LNCaP clone FGC (cell line): ENCODE measurements around the gene BCAS3.

ENCODE experiments used
- DNase-seq: peaks from one replicate; pipeline ENCODE4 v3.0.0-alpha.2; 2011; ENCODE audit warnings: low read depth
- H3K4me3 ChIP-seq: 2 replicates; pipeline ENCODE4 v1.5.1; 2011; ENCODE audit warnings: mild to moderate bottlenecking, low read depth, low read length, control low read depth
- TF ChIP-seq, protein P1 (sequence below): IDR thresholded peaks from 2 replicates; pipeline ENCODE4 v1.5.1; 2012; ENCODE audit warnings: mild to moderate bottlenecking; ENCODE audit not compliant: control insufficient read depth, insufficient read depth; ENCODE audit errors: extremely low read depth

The BCAS3 gene

DNA sequence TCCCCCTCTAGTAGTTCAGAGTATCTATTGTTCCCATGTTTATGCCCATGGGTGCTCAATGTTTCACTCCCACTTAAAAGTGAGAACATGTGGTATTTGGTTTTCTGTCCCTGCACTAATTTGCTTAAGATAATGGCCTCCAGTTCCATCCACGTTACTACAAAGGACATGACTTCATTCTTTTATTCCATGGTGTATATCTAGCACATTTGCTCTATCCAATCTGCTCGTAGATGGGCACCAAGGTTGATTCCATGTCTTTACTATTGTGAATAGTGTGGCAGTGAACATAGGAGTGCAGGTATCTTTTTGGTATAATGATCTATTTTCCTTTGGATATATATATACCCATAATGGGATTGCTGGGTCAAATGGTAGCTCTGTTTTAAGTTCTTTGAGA is 552.8 kb downstream of the BCAS3 start:
- DNase-seq: no peak
- no peak overlapping the region for H3K4me3 ChIP-seq
- TF ChIP-seq, protein P1, sequence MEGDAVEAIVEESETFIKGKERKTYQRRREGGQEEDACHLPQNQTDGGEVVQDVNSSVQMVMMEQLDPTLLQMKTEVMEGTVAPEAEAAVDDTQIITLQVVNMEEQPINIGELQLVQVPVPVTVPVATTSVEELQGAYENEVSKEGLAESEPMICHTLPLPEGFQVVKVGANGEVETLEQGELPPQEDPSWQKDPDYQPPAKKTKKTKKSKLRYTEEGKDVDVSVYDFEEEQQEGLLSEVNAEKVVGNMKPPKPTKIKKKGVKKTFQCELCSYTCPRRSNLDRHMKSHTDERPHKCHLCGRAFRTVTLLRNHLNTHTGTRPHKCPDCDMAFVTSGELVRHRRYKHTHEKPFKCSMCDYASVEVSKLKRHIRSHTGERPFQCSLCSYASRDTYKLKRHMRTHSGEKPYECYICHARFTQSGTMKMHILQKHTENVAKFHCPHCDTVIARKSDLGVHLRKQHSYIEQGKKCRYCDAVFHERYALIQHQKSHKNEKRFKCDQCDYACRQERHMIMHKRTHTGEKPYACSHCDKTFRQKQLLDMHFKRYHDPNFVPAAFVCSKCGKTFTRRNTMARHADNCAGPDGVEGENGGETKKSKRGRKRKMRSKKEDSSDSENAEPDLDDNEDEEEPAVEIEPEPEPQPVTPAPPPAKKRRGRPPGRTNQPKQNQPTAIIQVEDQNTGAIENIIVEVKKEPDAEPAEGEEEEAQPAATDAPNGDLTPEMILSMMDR: no peak

DNA sequence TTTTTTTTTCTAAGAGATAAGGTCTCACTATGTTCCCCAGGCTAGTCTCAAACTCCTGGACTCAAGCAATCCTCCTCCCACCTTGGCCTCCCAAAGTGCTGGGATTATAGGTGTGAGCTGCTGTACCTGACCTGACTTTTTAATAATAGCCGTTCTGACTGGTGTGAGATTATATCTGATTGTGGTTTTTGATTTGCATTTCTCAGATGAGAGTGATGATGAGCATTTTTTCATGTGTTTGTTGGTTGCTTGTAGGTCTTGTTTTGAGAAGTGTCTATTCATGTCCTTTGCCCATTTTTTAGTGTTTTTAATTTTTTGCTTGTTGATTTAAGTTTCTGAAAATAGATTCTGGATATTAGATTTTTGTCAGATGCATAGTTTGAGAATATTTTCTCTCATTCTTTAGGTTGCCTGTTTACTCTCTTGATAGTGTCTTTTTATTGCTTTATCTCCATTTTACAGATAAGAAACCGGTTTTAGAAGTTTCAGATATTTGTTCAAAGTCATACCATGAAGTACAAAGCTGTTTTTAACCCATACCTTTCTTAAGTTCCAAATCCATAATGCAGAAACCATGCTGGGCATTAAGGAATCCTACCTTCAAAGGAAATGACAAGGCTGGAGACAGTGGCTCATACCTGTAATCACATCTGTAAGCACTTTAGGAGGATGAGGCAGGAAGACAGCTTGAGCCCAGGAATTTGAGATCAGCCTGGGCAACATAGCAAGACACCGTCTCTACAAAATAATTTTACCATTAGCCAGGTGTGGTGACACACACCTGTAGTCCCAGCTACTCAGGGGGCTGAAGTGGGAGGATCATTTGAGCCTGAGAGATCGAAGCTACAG is 553.5 kb downstream of the BCAS3 start:
- no peak overlapping the region for H3K4me3 ChIP-seq
- TF ChIP-seq, protein P1: no peak
- DNase-seq: peak; percentile 22

DNA sequence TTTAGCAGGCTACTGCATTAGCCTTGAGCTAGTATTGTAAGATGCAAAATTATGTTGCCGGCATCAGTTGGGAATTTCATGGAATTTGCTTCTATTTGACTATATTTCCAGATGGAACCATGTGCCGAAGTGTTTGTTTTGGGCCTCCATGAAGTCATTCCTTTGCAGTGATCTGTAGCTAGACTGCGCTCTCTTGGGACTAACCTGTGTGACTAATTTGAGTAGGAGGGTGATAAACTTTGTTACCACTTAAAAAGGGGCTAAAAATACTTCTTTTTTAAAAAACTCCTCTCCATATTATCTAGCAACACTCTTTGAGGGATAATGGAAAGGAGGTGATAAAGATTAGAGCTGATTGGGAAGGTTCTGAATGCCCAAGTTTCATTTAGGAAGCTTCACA is 555.2 kb downstream of the BCAS3 start:
- DNase-seq: no peak
- H3K4me3 ChIP-seq: no peak overlapping the region
- TF ChIP-seq, protein P1: no peak

DNA sequence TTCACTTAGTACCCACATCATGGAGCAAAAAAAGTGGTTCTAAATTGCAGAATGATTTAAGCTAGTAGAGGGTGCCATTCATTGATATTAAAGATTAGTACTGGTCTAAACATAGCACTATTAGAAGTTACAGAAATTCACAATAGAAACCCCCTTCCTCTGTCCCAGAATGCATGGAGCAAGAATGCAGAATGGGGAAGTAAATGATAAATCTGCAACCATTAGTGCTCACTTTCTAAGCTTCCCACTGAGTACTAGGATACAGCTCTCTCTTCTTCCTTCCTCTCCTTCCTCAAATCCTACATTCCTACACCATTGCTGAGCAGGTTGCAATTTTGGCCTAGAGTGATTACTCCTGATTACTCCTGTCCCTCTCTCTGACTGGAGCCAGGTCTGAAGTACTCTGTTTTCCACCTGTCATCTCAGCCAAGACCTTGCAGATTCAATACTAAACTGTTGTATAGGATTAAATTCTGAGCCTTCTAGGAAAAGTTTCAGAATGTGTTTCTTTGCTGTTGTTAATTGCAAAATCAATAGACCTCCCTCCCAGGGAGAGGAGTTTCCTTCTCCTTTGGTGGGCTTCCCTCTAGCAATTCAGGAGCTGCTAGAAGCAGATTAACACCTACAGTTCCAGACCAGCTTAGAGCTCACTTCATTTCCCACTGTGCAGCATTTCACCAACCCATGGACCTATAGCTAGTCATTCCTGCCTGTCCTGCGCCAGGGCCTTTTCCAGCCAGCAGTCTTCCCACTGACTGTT is 556.5 kb downstream of the BCAS3 start:
- DNase-seq: no peak
- TF ChIP-seq, protein P1: no peak

DNA sequence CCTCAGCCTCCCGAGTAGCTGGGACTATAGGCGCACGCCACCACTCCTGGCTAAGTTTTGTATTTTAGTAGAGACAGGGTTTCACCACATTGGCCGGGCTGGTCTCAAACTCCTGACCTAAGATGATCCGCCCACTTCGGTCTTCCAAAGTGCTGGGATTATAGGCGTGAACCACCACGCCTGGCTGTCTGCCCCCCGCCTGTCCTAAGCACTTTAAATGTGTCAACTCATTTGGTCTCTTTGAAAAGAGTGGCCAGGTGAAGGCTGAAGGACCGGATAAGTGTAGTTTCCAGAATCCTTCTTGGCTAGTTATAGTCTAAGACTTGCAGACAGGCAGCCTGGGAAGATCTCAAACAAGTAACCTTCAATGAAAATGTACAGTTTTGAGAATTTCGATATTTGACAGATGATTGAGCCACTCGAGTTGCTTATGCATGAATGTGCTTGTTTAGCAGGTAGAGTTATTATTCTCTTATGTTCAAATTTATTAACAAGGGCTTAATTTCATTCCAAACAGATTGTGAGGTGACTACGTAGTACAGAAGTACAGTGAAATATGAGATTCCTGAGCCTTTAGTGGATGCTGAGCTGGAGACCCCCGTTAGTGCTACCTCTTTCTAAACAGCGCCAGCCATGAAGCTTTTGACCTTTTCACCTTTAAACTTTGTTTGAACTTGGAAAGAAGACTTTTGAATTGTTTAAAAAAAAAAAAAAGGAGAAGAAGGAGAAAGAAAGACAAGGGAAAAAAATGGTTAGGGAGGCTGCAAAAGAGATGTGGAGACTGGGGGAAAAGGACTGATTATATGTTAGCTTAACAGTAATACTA is 557.6 kb downstream of the BCAS3 start:
- no peak for DNase-seq
- no peak overlapping the region for H3K4me3 ChIP-seq
- TF ChIP-seq, protein P1: no peak

More for the DNA sequence above, 556.5 kb downstream of the BCAS3 start:
- no peak overlapping the region for H3K4me3 ChIP-seq

DNA sequence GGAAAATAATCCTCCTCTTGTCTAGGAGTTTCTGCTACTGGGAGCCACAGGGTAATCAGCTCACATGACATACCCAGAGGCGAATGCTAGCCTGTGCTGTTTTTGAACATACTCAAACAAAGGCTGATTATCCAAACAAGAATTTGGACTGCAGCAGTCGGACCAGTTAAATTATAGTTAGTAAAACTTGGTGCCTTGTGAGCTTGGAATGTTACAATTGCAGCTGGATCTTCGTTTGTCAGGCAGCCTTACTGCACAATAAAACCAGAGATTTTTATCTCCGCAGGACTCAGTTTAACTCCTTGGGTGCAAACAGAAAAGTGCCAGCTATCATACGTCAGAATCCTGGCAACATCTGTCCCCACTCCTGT is 558.2 kb downstream of the BCAS3 start:
- DNase-seq: peak; percentile 86
- H3K4me3 ChIP-seq: no peak overlapping the region
- TF ChIP-seq, protein P1: no peak
